AG04449 (cell line): Measurements from ENCODE around the gene NET1.

ENCODE experiments used
- CTCF ChIA-PET: fragments of 350-600 bp; formaldehyde crosslinking; extraction: SDS; loops from one replicate; lab custom pipeline; 2021; ENCODE audit warnings: antibody characterized with exemption; lab: Yijun Ruan, JAX
- POLR2A ChIA-PET: fragments of 400-600, 350-600 bp; formaldehyde crosslinking; extraction: SDS; loops from one replicate; lab custom pipeline; 2020; ENCODE audit warnings: antibody characterized with exemption, inconsistent platforms; lab: Yijun Ruan, JAX
- DNase-seq: peaks from one replicate; pipeline ENCODE4 v3.0.0-alpha.2; 2010; ENCODE audit warnings: low read depth, low spot score
- H3K4me3 ChIP-seq: 2 replicates; pipeline ENCODE4 v1.5.1; 2011; ENCODE audit warnings: low read depth, mild to moderate bottlenecking, control low read depth, low read length
- CTCF ChIP-seq: IDR thresholded peaks from one replicate; pipeline ENCODE4 v1.5.1; 2011; ENCODE audit warnings: mild to moderate bottlenecking, moderate library complexity, low read length, control low read depth, inconsistent platforms; ENCODE audit not compliant: insufficient read depth; ENCODE audit errors: missing control alignments

The NET1 gene

GRCh38 chr10:5478694-5479305, 66.4 kb downstream of the NET1 start:
- TF ChIP-seq CTCF, result no peak
- H3K4me3 ChIP-seq, result no peak overlapping the region
- POLR2A ChIA-PET, result no interaction called here
- CTCF ChIA-PET, result interaction anchor here (1.0 to 1.2 kb wide), 2 partner anchors 12 to 37 kb away, joined by 3 read pairs; no protein-coding TSS in a partner anchor
- no peak for DNase-seq

GRCh38 chr10:5479481-5480161, 67.3 kb downstream of the NET1 start:
- no peak for DNase-seq
- TF ChIP-seq CTCF, result no peak
- CTCF ChIA-PET, result interaction anchor here (1.0 kb wide), 1 partner anchor 11 kb away, joined by 3 read pairs; no protein-coding TSS in a partner anchor
- no peak overlapping the region for H3K4me3 ChIP-seq
- POLR2A ChIA-PET, result no interaction called here

- ChIA-PET CTCF (interaction anchor here (1.1 kb wide), 1 partner anchor 142 kb away, joined by 3 read pairs; no protein-coding TSS in a partner anchor), POLR2A (no interaction called here)
- DNase-seq, result no peak
- H3K4me3 ChIP-seq, result no peak overlapping the region
- no peak for TF ChIP-seq CTCF
These were observed 68.0 kb downstream of the NET1 start for GRCh38 chr10:5480162-5480941.

GRCh38 chr10:5481121-5481520, 68.8 kb downstream of the NET1 start:
- TF ChIP-seq CTCF, result no peak
- ChIA-PET POLR2A (no interaction called here), CTCF (interaction anchor here (1.1 kb wide), 1 partner anchor 142 kb away, joined by 3 read pairs; no protein-coding TSS in a partner anchor)
- no peak for DNase-seq
- no peak overlapping the region for H3K4me3 ChIP-seq

- CTCF ChIA-PET, result no interaction called here
- no peak for DNase-seq
- TF ChIP-seq CTCF, result no peak
- no peak overlapping the region for H3K4me3 ChIP-seq
- POLR2A ChIA-PET, result no interaction called here
These were observed 69.7 kb downstream of the NET1 start for GRCh38 chr10:5482016-5482415.

GRCh38 chr10:5484205-5484604, 71.8 kb downstream of the NET1 start:
- POLR2A ChIA-PET, result no interaction called here
- H3K4me3 ChIP-seq, result no peak overlapping the region
- no peak for DNase-seq
- TF ChIP-seq CTCF, result no peak
- CTCF ChIA-PET, result no interaction called here
